C4-2B (cell line): ENCODE measurements around the gene C5AR1.

Experiments used
- ZFX ChIP-seq: fragments of 450-650 bp; IDR thresholded peaks from 2 replicates; pipeline ENCODE4 v1.6.1; 2017
- TF ChIP-seq, protein P1 (sequence below): fragments of 450-650 bp; conservative IDR thresholded peaks from 2 replicates; pipeline ENCODE4 v1.5.1; 2017; ENCODE audit warnings: mild to moderate bottlenecking

DNA sequence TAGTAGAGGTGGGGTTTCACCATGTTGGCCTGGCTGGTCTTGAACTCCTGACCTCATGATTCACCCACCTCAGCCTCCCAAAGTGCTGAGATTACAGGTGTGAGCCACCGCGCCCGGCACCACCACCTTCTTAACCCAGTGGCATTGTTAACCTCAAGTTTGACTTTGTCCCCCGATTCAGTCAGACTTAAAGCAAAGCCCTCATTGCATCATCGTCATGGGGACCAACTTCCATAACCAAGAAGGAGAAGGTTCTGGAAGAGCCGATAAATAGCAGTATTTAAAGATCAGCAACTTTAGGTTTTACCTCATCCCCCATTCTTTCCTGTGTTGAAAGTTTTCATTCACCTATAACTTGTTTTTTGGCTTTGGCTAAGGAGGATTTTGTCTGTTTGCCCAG lies 41.6 kb upstream of the C5AR1 start:
- TF ChIP-seq, protein P1, sequence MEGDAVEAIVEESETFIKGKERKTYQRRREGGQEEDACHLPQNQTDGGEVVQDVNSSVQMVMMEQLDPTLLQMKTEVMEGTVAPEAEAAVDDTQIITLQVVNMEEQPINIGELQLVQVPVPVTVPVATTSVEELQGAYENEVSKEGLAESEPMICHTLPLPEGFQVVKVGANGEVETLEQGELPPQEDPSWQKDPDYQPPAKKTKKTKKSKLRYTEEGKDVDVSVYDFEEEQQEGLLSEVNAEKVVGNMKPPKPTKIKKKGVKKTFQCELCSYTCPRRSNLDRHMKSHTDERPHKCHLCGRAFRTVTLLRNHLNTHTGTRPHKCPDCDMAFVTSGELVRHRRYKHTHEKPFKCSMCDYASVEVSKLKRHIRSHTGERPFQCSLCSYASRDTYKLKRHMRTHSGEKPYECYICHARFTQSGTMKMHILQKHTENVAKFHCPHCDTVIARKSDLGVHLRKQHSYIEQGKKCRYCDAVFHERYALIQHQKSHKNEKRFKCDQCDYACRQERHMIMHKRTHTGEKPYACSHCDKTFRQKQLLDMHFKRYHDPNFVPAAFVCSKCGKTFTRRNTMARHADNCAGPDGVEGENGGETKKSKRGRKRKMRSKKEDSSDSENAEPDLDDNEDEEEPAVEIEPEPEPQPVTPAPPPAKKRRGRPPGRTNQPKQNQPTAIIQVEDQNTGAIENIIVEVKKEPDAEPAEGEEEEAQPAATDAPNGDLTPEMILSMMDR, result no peak
- TF ChIP-seq ZFX, result no peak
